ENCODE data around the gene TM4SF20.

GRCh38 chr2:227376656-227377396 is 2.3 kb downstream of the TM4SF20 start:
- TF ChIP-seq POLR2AphosphoS5 (IDR thresholded peaks at IDR 0.05; ENCODE audit: low read depth, low read length) = no peak
- no peak for TF ChIP-seq RXRA (IDR thresholded peaks at IDR 0.05; ENCODE audit: borderline replicate concordance, low read depth)
- no peak for TF ChIP-seq EP300 (IDR thresholded peaks at IDR 0.05; ENCODE audit: borderline replicate concordance in 1 of 2, low read depth in 1 of 2, low read length in 1 of 2)
- TF ChIP-seq RFX5 (IDR thresholded peaks at IDR 0.05; ENCODE audit: low read length) = no peak
- TF ChIP-seq, protein P1, sequence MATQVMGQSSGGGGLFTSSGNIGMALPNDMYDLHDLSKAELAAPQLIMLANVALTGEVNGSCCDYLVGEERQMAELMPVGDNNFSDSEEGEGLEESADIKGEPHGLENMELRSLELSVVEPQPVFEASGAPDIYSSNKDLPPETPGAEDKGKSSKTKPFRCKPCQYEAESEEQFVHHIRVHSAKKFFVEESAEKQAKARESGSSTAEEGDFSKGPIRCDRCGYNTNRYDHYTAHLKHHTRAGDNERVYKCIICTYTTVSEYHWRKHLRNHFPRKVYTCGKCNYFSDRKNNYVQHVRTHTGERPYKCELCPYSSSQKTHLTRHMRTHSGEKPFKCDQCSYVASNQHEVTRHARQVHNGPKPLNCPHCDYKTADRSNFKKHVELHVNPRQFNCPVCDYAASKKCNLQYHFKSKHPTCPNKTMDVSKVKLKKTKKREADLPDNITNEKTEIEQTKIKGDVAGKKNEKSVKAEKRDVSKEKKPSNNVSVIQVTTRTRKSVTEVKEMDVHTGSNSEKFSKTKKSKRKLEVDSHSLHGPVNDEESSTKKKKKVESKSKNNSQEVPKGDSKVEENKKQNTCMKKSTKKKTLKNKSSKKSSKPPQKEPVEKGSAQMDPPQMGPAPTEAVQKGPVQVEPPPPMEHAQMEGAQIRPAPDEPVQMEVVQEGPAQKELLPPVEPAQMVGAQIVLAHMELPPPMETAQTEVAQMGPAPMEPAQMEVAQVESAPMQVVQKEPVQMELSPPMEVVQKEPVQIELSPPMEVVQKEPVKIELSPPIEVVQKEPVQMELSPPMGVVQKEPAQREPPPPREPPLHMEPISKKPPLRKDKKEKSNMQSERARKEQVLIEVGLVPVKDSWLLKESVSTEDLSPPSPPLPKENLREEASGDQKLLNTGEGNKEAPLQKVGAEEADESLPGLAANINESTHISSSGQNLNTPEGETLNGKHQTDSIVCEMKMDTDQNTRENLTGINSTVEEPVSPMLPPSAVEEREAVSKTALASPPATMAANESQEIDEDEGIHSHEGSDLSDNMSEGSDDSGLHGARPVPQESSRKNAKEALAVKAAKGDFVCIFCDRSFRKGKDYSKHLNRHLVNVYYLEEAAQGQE (IDR thresholded peaks at IDR 0.05; ENCODE audit: low read depth, low read length) = no peak
